Coronary artery (tissue), 2 donors: ENCODE data around the gene ANO10.
"Not testable (repeated sequence)": the region's sequence is repeated elsewhere in the genome, so short reads cannot be mapped to it uniquely, and the experiment has no call there.

ENCODE experiments used
- DNase-seq: peaks from one replicate; pipeline ENCODE4 v3.0.0-alpha.2; 2017; ENCODE audit warnings: low spot score
- H3K27ac ChIP-seq, 2 donors: fragments of 200-600 bp; sonication (generic); one replicate each; pipeline ENCODE4 v1.5.1; 2016 to 2019
- H3K4me3 ChIP-seq: fragments of 200-600 bp; sonication (generic); 2 replicates; pipeline ENCODE4 v1.5.1; 2016; ENCODE audit warnings: mild to moderate bottlenecking, moderate library complexity
- TF ChIP-seq, protein P1 (sequence below): fragments of 200-600 bp; sonication (generic); IDR thresholded peaks from one replicate; pipeline ENCODE4 v1.5.1; 2019; ENCODE audit warnings: antibody characterized with exemption

The ANO10 gene

GRCh38 chr3:43559961-43560360 lies 61.9 kb downstream of the ANO10 start:
- no peak overlapping the region for H3K4me3 ChIP-seq
- no peak for DNase-seq
- H3K27ac ChIP-seq = no peak overlapping the region
- TF ChIP-seq, protein P1, sequence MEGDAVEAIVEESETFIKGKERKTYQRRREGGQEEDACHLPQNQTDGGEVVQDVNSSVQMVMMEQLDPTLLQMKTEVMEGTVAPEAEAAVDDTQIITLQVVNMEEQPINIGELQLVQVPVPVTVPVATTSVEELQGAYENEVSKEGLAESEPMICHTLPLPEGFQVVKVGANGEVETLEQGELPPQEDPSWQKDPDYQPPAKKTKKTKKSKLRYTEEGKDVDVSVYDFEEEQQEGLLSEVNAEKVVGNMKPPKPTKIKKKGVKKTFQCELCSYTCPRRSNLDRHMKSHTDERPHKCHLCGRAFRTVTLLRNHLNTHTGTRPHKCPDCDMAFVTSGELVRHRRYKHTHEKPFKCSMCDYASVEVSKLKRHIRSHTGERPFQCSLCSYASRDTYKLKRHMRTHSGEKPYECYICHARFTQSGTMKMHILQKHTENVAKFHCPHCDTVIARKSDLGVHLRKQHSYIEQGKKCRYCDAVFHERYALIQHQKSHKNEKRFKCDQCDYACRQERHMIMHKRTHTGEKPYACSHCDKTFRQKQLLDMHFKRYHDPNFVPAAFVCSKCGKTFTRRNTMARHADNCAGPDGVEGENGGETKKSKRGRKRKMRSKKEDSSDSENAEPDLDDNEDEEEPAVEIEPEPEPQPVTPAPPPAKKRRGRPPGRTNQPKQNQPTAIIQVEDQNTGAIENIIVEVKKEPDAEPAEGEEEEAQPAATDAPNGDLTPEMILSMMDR = no peak

DNA sequence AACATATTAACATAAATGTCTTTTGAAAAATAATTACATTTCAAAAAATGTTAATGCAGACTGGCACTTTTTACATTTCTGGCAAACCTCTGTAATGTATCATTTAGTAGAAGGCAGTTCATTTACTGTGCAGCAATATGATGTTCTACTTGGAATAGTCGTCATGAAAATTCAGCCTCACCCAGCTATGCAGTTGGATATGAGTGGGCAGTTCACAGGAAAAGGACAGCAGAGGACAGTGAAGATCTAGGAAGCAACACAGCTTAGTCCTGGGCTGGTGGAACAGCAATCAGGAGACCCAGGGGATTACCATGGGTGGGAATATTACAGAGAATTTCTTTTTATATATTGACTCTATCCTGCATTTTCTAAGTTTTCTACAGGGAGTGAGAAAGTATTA lies 63.6 kb downstream of the ANO10 start:
- Histone ChIP-seq H3K4me3 (no peak overlapping the region), H3K27ac (no peak overlapping the region)
- DNase-seq = no peak
- TF ChIP-seq, protein P1 = no peak

- Histone ChIP-seq H3K27ac (no peak overlapping the region), H3K4me3 (no peak overlapping the region)
- no peak for DNase-seq
- TF ChIP-seq, protein P1 = no peak
Measured at GRCh38 chr3:43549626-43550290, 72.1 kb downstream of the ANO10 start.

- H3K27ac ChIP-seq, DNase-seq, H3K4me3 ChIP-seq: not testable (repeated sequence)
Measured at GRCh38 chr3:43544277-43544676, 77.5 kb downstream of the ANO10 start.

DNA sequence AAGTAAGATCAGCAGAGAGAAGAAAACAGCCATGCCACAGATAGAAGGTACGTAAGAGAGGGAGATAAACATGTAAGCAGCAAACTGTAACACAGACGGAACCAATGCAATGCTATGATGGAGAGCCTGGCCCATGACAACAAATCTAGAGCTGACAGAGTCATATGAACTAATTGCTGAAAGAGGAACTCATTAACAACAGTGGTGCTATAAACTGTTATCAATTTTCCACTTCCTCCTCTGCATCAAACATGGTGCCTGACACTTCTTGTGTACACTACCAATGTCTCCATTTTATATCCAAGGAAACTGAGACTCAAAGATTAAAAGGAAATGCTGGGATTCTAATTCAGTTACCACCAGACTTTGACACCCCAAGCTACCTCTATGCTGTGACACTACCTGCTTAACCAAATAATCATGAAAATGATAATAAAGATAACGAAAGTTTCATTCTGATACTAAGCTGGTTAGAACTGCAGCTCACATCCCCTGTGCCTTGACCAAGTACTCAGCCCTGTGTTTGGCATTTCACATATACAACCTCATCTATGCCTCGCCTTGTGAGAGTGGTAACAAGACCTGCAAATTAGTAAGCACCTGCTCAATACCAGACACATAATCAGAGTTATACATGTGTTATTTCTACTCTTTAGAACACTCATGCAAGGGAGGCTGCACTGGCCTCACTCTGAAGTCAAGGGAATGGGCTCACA lies 79.3 kb downstream of the ANO10 start:
- TF ChIP-seq, protein P1 = no peak
- Histone ChIP-seq H3K27ac (no peak overlapping the region), H3K4me3 (no peak overlapping the region)
- DNase-seq = no peak

DNA sequence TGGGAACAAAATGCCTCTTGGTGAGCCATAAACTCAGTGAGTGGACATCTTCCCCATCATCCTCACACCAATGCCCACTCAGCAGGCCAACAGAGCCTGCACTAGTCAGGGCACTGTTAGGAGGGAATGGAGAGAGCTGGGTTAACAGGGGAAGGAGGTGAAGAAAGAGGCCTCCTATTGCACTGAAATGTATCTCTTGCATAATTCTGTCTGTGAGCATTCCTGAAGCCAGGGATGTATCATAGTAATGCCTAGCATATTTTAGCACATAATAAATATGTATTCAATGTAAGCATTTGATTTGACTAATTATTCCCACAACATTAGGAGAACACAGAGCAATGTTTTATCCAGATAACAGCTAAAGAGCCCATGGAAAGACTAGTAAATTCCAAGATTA lies 81.2 kb downstream of the ANO10 start:
- DNase-seq = no peak
- Histone ChIP-seq H3K4me3 (no peak overlapping the region), H3K27ac (no peak overlapping the region)
- TF ChIP-seq, protein P1 = no peak

DNA sequence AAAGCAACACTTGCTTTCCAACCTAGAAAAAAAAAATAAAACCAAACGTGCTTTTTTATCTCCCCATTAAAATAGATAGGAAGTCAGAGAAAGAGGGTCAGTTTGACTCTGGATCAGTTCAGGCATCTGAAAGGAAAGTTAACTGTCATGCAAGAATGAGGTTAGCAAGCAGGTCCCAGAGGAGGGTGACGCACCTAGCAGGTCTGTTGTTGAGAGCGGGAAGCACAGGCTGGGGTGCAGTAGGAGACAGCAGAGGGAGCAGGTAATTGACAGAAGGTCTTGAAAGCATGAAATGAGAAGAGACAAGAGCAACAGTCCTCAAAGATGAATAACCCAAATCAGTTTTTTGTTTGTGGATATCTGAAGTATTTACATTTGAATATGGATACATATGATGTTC lies 82.5 kb downstream of the ANO10 start:
- no peak overlapping the region for H3K27ac ChIP-seq
- no peak for DNase-seq
- TF ChIP-seq, protein P1 = no peak
- H3K4me3 ChIP-seq = no peak overlapping the region
